ENCODE measurements around the gene LY86. TPM values are rescaled to one million over a fixed set of nuclear protein-coding genes. Genes with fewer than 3 reads are reported as not detected.
A peak's percentile ranks its signal among the peaks of the same experiment; 100 is the strongest.

The LY86 gene
- total and polyA plus RNA-seq, 2 experiments from 2014 or later = not detected

GRCh38 chr6:6645261-6645917 is 56.9 kb downstream of the LY86 start:
- H3K9me3 ChIP-seq (ENCODE audit: low read depth) = no peaks in the 10 kb centered on the region
- H3K4me1 ChIP-seq (ENCODE audit: low read depth) = no peaks in the 10 kb centered on the region
- H3K27ac ChIP-seq = no peak overlapping the region
- no peaks in the 10 kb centered on the region for H3K36me3 ChIP-seq
- H3K27me3 ChIP-seq = no peaks in the 10 kb centered on the region
- no peak overlapping the region for H3K4me3 ChIP-seq
- DNase-seq (ENCODE audit: low read depth in 1 of 2, low spot score in 1 of 2) = no peak
- no peak for TF ChIP-seq CTCF (IDR thresholded peaks at IDR 0.05; ENCODE audit: low read depth, low read length)

- Histone ChIP-seq H3K9me3 (ENCODE audit: low read depth) (no peaks in the 10 kb centered on the region), H3K4me3 (no peak overlapping the region), H3K27ac (no peak overlapping the region), H3K27me3 (no peaks in the 10 kb centered on the region), H3K4me1 (ENCODE audit: low read depth) (no peaks in the 10 kb centered on the region), H3K36me3 (no peaks in the 10 kb centered on the region)
- no peak for TF ChIP-seq CTCF (IDR thresholded peaks at IDR 0.05; ENCODE audit: low read depth, low read length)
- no peak for DNase-seq (ENCODE audit: low read depth in 1 of 2, low spot score in 1 of 2)
Measured at GRCh38 chr6:6646384-6646783, 57.9 kb downstream of the LY86 start.

GRCh38 chr6:6646859-6647258 is 58.3 kb downstream of the LY86 start:
- Histone ChIP-seq H3K27ac (no peak overlapping the region), H3K36me3 (no peaks in the 10 kb centered on the region), H3K4me3 (no peak overlapping the region), H3K9me3 (ENCODE audit: low read depth) (no peaks in the 10 kb centered on the region), H3K4me1 (ENCODE audit: low read depth) (no peaks in the 10 kb centered on the region), H3K27me3 (no peaks in the 10 kb centered on the region)
- TF ChIP-seq CTCF (IDR thresholded peaks at IDR 0.05; ENCODE audit: low read depth, low read length) = peak; percentile 6
- no peak for DNase-seq (ENCODE audit: low read depth in 1 of 2, low spot score in 1 of 2)

GRCh38 chr6:6648692-6649343 is 60.3 kb downstream of the LY86 start:
- no peaks in the 10 kb centered on the region for H3K27me3 ChIP-seq
- no peaks in the 10 kb centered on the region for H3K4me1 ChIP-seq (ENCODE audit: low read depth)
- H3K27ac ChIP-seq = no peak overlapping the region
- H3K9me3 ChIP-seq (ENCODE audit: low read depth) = no peaks in the 10 kb centered on the region
- DNase-seq (ENCODE audit: low read depth in 1 of 2, low spot score in 1 of 2) = no peak
- no peaks in the 10 kb centered on the region for H3K36me3 ChIP-seq
- H3K4me3 ChIP-seq = no peak overlapping the region
- no peak for TF ChIP-seq CTCF (IDR thresholded peaks at IDR 0.05; ENCODE audit: low read depth, low read length)

- H3K27me3 ChIP-seq = no peaks in the 10 kb centered on the region
Measured at GRCh38 chr6:6649824-6650349, 61.4 kb downstream of the LY86 start.

More at GRCh38 chr6:6649824-6650349, 61.4 kb downstream of the LY86 start:
- no peak for DNase-seq (ENCODE audit: low read depth in 1 of 2, low spot score in 1 of 2)
- no peaks in the 10 kb centered on the region for H3K9me3 ChIP-seq (ENCODE audit: low read depth)
- no peaks in the 10 kb centered on the region for H3K36me3 ChIP-seq
- TF ChIP-seq CTCF (IDR thresholded peaks at IDR 0.05; ENCODE audit: low read depth, low read length) = no peak
- H3K4me3 ChIP-seq = no peak overlapping the region
- no peak overlapping the region for H3K27ac ChIP-seq
- no peaks in the 10 kb centered on the region for H3K4me1 ChIP-seq (ENCODE audit: low read depth)
